HEK293 (cell line): ENCODE results near the gene LSS.

Experiments
- CTCF ChIP-seq: fragments of 450-650 bp; formaldehyde crosslinking; IDR thresholded peaks from 2 replicates; pipeline ENCODE4 v1.5.1; 2016; ENCODE audit warnings: missing biosample characterization, missing genetic modification characterization
- HOXC10 ChIP-seq: sonication (generic); formaldehyde crosslinking; IDR thresholded peaks from 2 replicates; pipeline ENCODE4 v1.8.1; 2023; ENCODE audit warnings: mild to moderate bottlenecking, missing genetic modification reagents
- ZBTB21 ChIP-seq: fragments of 450-650 bp; formaldehyde crosslinking; IDR thresholded peaks from 2 replicates; pipeline ENCODE4 v1.5.1; 2017; ENCODE audit warnings: missing biosample characterization, missing genetic modification characterization
- ZNF777 ChIP-seq: fragments of 450-650 bp; formaldehyde crosslinking; IDR thresholded peaks from 2 replicates; pipeline ENCODE4 v1.5.1; 2017; ENCODE audit warnings: missing biosample characterization, missing genetic modification characterization, borderline replicate concordance

- TF ChIP-seq CTCF (no peak), HOXC10 (no peak), ZBTB21 (tag by site-specific recombination) (no peak), ZNF777 (no peak)
Observed at GRCh38 chr21:46273341-46273740, 44.8 kb upstream of the LSS start.
